Calu3 (cell line): Measurements from ENCODE around the gene AP3B1. TPM values are rescaled to one million over a fixed set of nuclear protein-coding genes. Genes with fewer than 3 reads are reported as not detected.

Source experiments
- BruUV-seq: library from RNA; stranded (reverse); fragments of 400-500 nt; replicated peaks from 2 replicates; lab custom pipeline; 2021; lab: Mats Ljungman, UMichigan
- CTCF ChIA-PET: fragments of 300-600 bp; sonication (Branson Sonifier 250); formaldehyde crosslinking; loops from one replicate; lab custom pipeline; 2022; ENCODE audit warnings: antibody characterized with exemption; lab: Charles Lee
- DNase-seq: peaks from one replicate; pipeline ENCODE4 v3.0.0; 2022
- H3K27ac Mint-ChIP-seq: one replicate; pipeline ENCODE4 v1.8.0; 2022; ENCODE audit warnings: mixed read lengths; ENCODE audit not compliant: unreplicated experiment
- H3K27me3 Mint-ChIP-seq: one replicate; pipeline ENCODE4 v1.8.0; 2022; ENCODE audit warnings: mixed read lengths; ENCODE audit not compliant: unreplicated experiment
- H3K36me3 Mint-ChIP-seq: one replicate; pipeline ENCODE4 v1.8.0; 2022; ENCODE audit warnings: mild to moderate bottlenecking, moderate library complexity, mixed read lengths; ENCODE audit not compliant: insufficient read depth, unreplicated experiment
- H3K4me1 Mint-ChIP-seq: one replicate; pipeline ENCODE4 v1.8.0; 2022; ENCODE audit warnings: mild to moderate bottlenecking, low read depth, mixed read lengths; ENCODE audit not compliant: unreplicated experiment
- H3K4me3 Mint-ChIP-seq: one replicate; pipeline ENCODE4 v1.8.0; 2022; ENCODE audit warnings: mild to moderate bottlenecking, low read depth, moderate library complexity, mixed read lengths; ENCODE audit not compliant: unreplicated experiment
- H3K9me3 Mint-ChIP-seq: one replicate; pipeline ENCODE4 v1.8.0; 2022; ENCODE audit warnings: low read depth, mixed read lengths; ENCODE audit not compliant: unreplicated experiment
- intact Hi-C: fragments of 100-400 bp; cut with micrococcal nuclease; formaldehyde crosslinking; loops from one replicate; pipeline ENCODE4 v1.10.0; 2022; ENCODE audit not compliant: unreplicated experiment
- total RNA-seq: library from RNA; stranded (reverse); gene quantifications from 2 replicates; pipeline ENCODE4 v1.2.3, GENCODE V29; 2022
- TF ChIP-seq, protein P1 (sequence below): fragments of 200-600 bp; IDR thresholded peaks from one replicate; pipeline ENCODE4 v1.8.0; 2022; ENCODE audit warnings: antibody characterized with exemption; ENCODE audit not compliant: unreplicated experiment

The AP3B1 gene
- total RNA-seq, 1 experiment from 2014 or later, result 66.9 TPM

DNA sequence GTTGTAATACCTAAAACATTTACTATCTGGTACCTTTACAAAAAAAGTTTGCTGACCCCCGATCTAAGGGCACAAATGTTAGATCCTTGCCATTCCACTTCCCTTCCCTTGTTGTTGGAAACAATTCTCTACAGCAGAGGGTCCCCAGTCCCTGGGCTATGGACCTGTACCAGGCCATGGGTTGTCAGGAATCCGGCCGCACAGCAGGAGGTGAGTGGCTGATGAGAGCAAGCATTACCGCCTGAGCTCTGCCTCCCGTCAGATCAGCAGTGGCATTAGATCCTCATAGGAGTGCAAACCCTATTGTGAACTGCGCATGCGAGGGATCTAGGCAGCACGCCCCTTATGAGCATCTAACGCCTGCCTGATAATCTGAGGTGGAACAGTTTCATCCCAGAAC, 248.5 kb downstream of the AP3B1 start:
- H3K27ac Mint-ChIP-seq, result no peak overlapping the region
- no peaks in the 10 kb centered on the region for H3K27me3 Mint-ChIP-seq
- intact Hi-C loops, result no loop called here
- no peaks in the 10 kb centered on the region for H3K36me3 Mint-ChIP-seq
- H3K9me3 Mint-ChIP-seq, result peaks cover 3% of the 10 kb centered on the region
- no TSS peak for BruUV-seq
- no peak for DNase-seq
- no peak overlapping the region for H3K4me3 Mint-ChIP-seq
- no peaks in the 10 kb centered on the region for H3K4me1 Mint-ChIP-seq
- TF ChIP-seq, protein P1, sequence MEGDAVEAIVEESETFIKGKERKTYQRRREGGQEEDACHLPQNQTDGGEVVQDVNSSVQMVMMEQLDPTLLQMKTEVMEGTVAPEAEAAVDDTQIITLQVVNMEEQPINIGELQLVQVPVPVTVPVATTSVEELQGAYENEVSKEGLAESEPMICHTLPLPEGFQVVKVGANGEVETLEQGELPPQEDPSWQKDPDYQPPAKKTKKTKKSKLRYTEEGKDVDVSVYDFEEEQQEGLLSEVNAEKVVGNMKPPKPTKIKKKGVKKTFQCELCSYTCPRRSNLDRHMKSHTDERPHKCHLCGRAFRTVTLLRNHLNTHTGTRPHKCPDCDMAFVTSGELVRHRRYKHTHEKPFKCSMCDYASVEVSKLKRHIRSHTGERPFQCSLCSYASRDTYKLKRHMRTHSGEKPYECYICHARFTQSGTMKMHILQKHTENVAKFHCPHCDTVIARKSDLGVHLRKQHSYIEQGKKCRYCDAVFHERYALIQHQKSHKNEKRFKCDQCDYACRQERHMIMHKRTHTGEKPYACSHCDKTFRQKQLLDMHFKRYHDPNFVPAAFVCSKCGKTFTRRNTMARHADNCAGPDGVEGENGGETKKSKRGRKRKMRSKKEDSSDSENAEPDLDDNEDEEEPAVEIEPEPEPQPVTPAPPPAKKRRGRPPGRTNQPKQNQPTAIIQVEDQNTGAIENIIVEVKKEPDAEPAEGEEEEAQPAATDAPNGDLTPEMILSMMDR, result no peak
- CTCF ChIA-PET, result no interaction called here

DNA sequence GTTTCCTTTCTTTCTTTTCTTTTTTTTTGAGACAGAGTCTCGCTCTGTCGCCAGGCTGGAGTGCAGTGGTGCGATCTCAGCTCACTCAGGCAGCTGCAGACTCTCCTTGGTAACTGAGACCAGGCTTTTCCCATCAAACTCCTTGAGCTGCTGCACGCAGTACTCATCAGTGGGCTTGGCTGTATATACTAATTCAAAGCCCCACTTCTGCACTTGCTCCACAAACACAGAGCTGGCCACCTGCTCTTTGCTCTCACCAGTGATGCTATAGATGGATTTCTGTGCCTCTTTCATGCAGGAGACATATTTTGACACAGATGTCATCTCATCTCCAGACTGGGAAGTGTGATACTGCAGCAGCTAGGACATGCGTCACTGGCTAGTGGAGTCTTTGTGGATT, 252.7 kb downstream of the AP3B1 start:
- Mint-ChIP-seq H3K36me3 (no peaks in the 10 kb centered on the region), H3K9me3 (peaks cover 3% of the 10 kb centered on the region), H3K4me3 (no peak overlapping the region), H3K27me3 (no peaks in the 10 kb centered on the region), H3K4me1 (no peaks in the 10 kb centered on the region), H3K27ac (no peak overlapping the region)
- intact Hi-C loops, result no loop called here
- DNase-seq, result no peak
- BruUV-seq, result no TSS peak
- TF ChIP-seq, protein P1, result no peak
- CTCF ChIA-PET, result interaction anchor here (0.7 kb wide), 1 partner anchor 15 kb away, joined by 4 read pairs; no protein-coding TSS in a partner anchor

DNA sequence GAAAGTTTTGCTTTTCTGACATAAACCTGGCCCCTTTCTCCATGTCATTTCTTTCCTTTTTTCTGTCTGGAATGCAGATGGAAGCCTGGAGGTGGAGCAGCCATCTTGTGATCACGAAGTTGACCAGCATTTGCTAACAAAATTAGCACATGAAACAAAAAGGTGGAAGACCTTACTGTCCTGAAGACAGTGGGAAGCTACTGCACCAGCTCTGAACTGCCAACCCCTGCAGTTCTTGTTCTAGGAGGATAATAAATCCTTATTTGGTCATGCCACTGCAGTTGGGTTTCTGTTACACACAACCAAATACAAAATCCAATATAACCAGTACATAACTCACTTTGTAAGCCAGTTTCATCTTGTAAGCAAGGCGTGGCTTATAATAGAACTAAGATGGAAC, 269.0 kb downstream of the AP3B1 start:
- H3K9me3 Mint-ChIP-seq, result no peaks in the 10 kb centered on the region
- intact Hi-C loops, result no loop called here
- H3K27me3 Mint-ChIP-seq, result no peaks in the 10 kb centered on the region
- TF ChIP-seq, protein P1, result no peak
- H3K27ac Mint-ChIP-seq, result no peak overlapping the region
- no peak for DNase-seq
- H3K36me3 Mint-ChIP-seq, result no peaks in the 10 kb centered on the region
- BruUV-seq, result no TSS peak
- H3K4me3 Mint-ChIP-seq, result no peak overlapping the region
- H3K4me1 Mint-ChIP-seq, result no peaks in the 10 kb centered on the region
- CTCF ChIA-PET, result interaction anchor here (1.5 kb wide), 1 partner anchor 214 kb away, joined by 3 read pairs; no protein-coding TSS in a partner anchor

DNA sequence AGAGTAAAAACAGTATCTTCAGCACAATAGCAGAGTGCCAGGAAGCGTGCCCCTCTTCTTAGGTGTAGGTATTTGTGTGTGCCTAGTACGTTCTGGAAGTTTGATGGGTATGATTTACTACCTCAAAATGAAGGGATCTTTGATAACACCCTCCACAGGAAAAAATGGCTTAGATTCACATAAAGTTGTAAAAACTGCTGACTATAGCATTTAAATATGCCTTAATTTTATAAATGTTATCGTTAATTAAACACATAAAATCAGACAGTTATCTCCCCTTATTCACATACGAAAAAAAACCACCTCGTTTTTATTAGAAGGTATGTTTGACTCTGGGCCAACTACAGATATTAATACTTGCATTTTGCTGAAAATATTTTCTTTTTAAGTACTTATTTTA, 274.8 kb downstream of the AP3B1 start:
- no peaks in the 10 kb centered on the region for H3K27me3 Mint-ChIP-seq
- H3K4me3 Mint-ChIP-seq, result no peak overlapping the region
- DNase-seq, result no peak
- BruUV-seq, result no TSS peak
- no peak overlapping the region for H3K27ac Mint-ChIP-seq
- H3K4me1 Mint-ChIP-seq, result no peaks in the 10 kb centered on the region
- intact Hi-C loops, result no loop called here
- no peaks in the 10 kb centered on the region for H3K9me3 Mint-ChIP-seq
- no peaks in the 10 kb centered on the region for H3K36me3 Mint-ChIP-seq
- TF ChIP-seq, protein P1, result no peak
- CTCF ChIA-PET, result no interaction called here
